K562 (cell line): Measurements from ENCODE around the gene ATF5. TPM values are rescaled to one million over a fixed set of nuclear protein-coding genes. Genes with fewer than 3 reads are reported as not detected.

Experiments used
- CBFA2T3 ChIP-seq: fragments of 450-650 bp; IDR thresholded peaks from 2 replicates; pipeline ENCODE4 v1.6.1; 2017
- E2F1 ChIP-seq: sonication (generic); formaldehyde crosslinking; IDR thresholded peaks from 2 replicates; pipeline ENCODE4 v1.8.1; 2023; ENCODE audit warnings: mild to moderate bottlenecking, missing genetic modification reagents, moderate library complexity
- FOSL1 ChIP-seq: fragments of 200-800 bp; sonication (Bioruptor generic); conservative IDR thresholded peaks from 2 replicates; pipeline ENCODE4 v1.6.1; 2016; ENCODE audit warnings: missing genetic modification characterization, missing compliant biosample characterization
- FOXK1 ChIP-seq: sonication (generic); formaldehyde crosslinking; IDR thresholded peaks from 2 replicates; pipeline ENCODE4 v1.8.0; 2022; ENCODE audit warnings: missing genetic modification reagents, mild to moderate bottlenecking, borderline replicate concordance
- KAT7 ChIP-seq: sonication (generic); formaldehyde crosslinking; IDR thresholded peaks from 2 replicates; pipeline ENCODE4 v1.8.0; 2022; ENCODE audit warnings: missing genetic modification reagents, mild to moderate bottlenecking, borderline replicate concordance
- PCBP1 ChIP-seq: fragments of 200-400 bp; formaldehyde crosslinking; IDR thresholded peaks from 2 replicates; pipeline ENCODE4 v1.6.1; 2018; ENCODE audit warnings: mild to moderate bottlenecking, low read depth, low read length; ENCODE audit not compliant: poor library complexity, severe bottlenecking
- PRMT5 ChIP-seq: sonication (generic); formaldehyde crosslinking; IDR thresholded peaks from 2 replicates; pipeline ENCODE4 v1.5.0; 2020; ENCODE audit warnings: missing genetic modification reagents
- STAG1 ChIP-seq: sonication (generic); formaldehyde crosslinking; IDR thresholded peaks from 2 replicates; pipeline ENCODE4 v1.5.0; 2020; ENCODE audit warnings: missing genetic modification reagents, borderline replicate concordance
- TARDBP ChIP-seq: fragments of 450-650 bp; IDR thresholded peaks from 2 replicates; pipeline ENCODE4 v1.6.1; 2016
- ZBTB40 ChIP-seq, 2 experiments: fragments of 450-650 bp in 1 of 2; sonication (generic) in 1 of 2; formaldehyde crosslinking in 1 of 2; IDR thresholded peaks; 2 replicates each; pipeline versions ENCODE4 v1.7.1 to v1.9.0; 2016 to 2022; ENCODE audit warnings: inconsistent platforms in 1 of 2, mild to moderate bottlenecking in 1 of 2, missing genetic modification reagents in 1 of 2
- ZBTB43 ChIP-seq: sonication (generic); formaldehyde crosslinking; IDR thresholded peaks from 2 replicates; pipeline ENCODE4 v1.8.0; 2023; ENCODE audit warnings: mild to moderate bottlenecking, missing genetic modification reagents
- ZNF133 ChIP-seq: fragments of 250-450 bp; sonication (Bioruptor Pico); IDR thresholded peaks from 2 replicates; pipeline ENCODE4 v1.4.0; 2020; ENCODE audit warnings: mild to moderate bottlenecking
- ZNF511 ChIP-seq: sonication (generic); formaldehyde crosslinking; IDR thresholded peaks from 2 replicates; pipeline ENCODE4 v1.8.0; 2022; ENCODE audit warnings: mild to moderate bottlenecking, missing genetic modification reagents
- polyA plus RNA-seq, 8 experiments: library from polyadenylated mRNA; depleted of rRNA in 4 of 8; stranded (reverse) in 5 of 8; unstranded in 3 of 8; fragments of >200 nt; fragmentation: Nextera tagmentation in 2 of 8; fragmentation: Illumina TruSeq in 1 of 8; extraction: Ambion mirVana in 2 of 8; extraction: Trizol in 1 of 8; gene quantifications; 2 replicates each; pipeline versions ENCODE4 v1.2.1 to v1.2.3, GENCODE V29; 2011 to 2014; ENCODE audit warnings: inconsistent platforms in 1 of 8, missing spikeins in 1 of 8
- total RNA-seq, 7 experiments: library from RNA; depleted of rRNA in 6 of 7; stranded (reverse); fragments of >200 nt in 6 of 7; fragmentation: Illumina TruSeq in 2 of 7; extraction: Trizol in 2 of 7; gene quantifications; 2 replicates each; pipeline versions ENCODE4 v1.2.1 to v1.2.3, GENCODE V29; 2011 to 2021; ENCODE audit warnings: low replicate concordance in 1 of 7

Gene ATF5
- total and polyA plus RNA-seq, 9 of the 15 experiments (the other 6 are each of a cell fraction or from before 2014, with no cell fraction given), result 3.0 to 57.6 (median 11.1) TPM

GRCh38 chr19:49890349-49891311 is 38.4 kb upstream of the ATF5 start (continued):
- peak; percentile 42; the same call in 1 of the 2 replicates for TF ChIP-seq ZBTB40 (IDR thresholded peaks at IDR 0.05)
- TF ChIP-seq ZBTB40 (CRISPR knock-in tag; IDR thresholded peaks at IDR 0.05), result no peak; the same call in 1 of the 2 replicates
- peak; percentile 2 for TF ChIP-seq PCBP1
- TF ChIP-seq FOSL1 (tag), result peak; percentile 2; the same call in 1 of the 2 replicates
- TF ChIP-seq KAT7 (CRISPR knock-in tag), result peak; percentile 63
- TF ChIP-seq TARDBP, result peak; percentile 19; the same call in 1 of the 2 replicates
- TF ChIP-seq PRMT5 (CRISPR knock-in tag), result no peak
- peak; percentile 7; the same call in 1 of the 2 replicates for TF ChIP-seq ZNF511 (CRISPR knock-in tag)
- 0 out of 2 replicates have a peak, but pooled peaks have one; percentile 2 for TF ChIP-seq ZBTB43
- no peak for TF ChIP-seq ZNF133
- TF ChIP-seq E2F1 (CRISPR knock-in tag), result peak; percentile 71
- 0 out of 2 replicates have a peak, but pooled peaks have one; percentile 5 for TF ChIP-seq STAG1 (CRISPR knock-in tag)
- peak; percentile 91 for TF ChIP-seq FOXK1 (CRISPR knock-in tag)
- 0 out of 2 replicates have a peak, but pooled peaks have one; percentile 1 for TF ChIP-seq CBFA2T3
